Astrocyte of the cerebellum (primary cell): ENCODE measurements around the gene C21orf91.
"Not testable (repeated sequence)": the region's sequence is repeated elsewhere in the genome, so short reads cannot be mapped to it uniquely, and the experiment has no call there.

Source experiments
- DNase-seq: peaks from one replicate; pipeline ENCODE4 v3.0.0-alpha.2; 2011; ENCODE audit warnings: low read depth
- H3K4me3 ChIP-seq: 2 replicates; pipeline ENCODE4 v1.5.1; 2011; ENCODE audit warnings: mild to moderate bottlenecking, low read depth, low read length, moderate library complexity
- CTCF ChIP-seq: IDR thresholded peaks from 2 replicates; pipeline ENCODE4 v1.5.1; 2012; ENCODE audit warnings: low read length, low read depth, moderate library complexity, mild to moderate bottlenecking; ENCODE audit errors: missing control alignments
- in situ Hi-C: cut with HindIII; loops from 2 replicates; pipeline ENCODE4 v1.10.0; 2017; ENCODE audit warnings: low sequenced_read_pairs

The C21orf91 gene

GRCh38 chr21:17775431-17776126 lies 43.6 kb downstream of the C21orf91 start:
- no peak for TF ChIP-seq CTCF
- DNase-seq = no peak
- in situ Hi-C loops = no loop called here
- no peak overlapping the region for H3K4me3 ChIP-seq

- H3K4me3 ChIP-seq, DNase-seq, in situ Hi-C loops: not testable (repeated sequence)
These were observed 44.1 kb downstream of the C21orf91 start for GRCh38 chr21:17775021-17775420.

GRCh38 chr21:17769447-17769845 lies 49.7 kb downstream of the C21orf91 start:
- no peak for TF ChIP-seq CTCF
- H3K4me3 ChIP-seq = no peak overlapping the region
- in situ Hi-C loops = no loop called here
- DNase-seq = no peak

DNA sequence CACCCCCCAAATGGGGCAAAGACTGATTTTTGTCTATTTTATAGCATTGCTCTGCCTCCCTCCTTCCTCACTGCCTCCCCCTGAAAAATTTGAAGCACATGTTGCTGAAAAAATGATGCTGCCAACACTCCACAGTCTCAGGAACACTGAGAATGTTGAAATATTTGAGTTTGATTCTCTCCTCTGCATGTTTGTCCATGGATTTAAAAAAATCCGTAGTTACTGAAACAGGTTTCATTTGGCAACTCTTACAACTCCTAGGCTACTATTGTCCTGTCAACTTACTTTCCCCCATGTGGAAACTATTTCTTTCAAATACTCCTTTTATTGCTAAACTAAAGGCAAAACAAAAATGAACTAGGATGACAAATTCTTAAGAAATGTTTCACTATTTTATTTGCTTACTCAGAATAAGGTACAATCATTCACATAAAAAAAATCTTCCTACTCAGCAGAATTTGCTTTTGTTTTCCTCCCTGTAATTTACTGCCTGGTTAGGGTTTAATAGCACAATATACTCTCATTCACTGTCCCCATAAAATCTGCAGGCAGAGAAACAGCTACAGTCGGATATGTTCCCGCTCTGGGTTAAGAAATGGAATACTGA lies 50.2 kb downstream of the C21orf91 start:
- H3K4me3 ChIP-seq = no peak overlapping the region
- in situ Hi-C loops = no loop called here
- no peak for DNase-seq
- no peak for TF ChIP-seq CTCF

GRCh38 chr21:17765207-17765606 lies 53.9 kb downstream of the C21orf91 start:
- no peak for TF ChIP-seq CTCF
- no peak overlapping the region for H3K4me3 ChIP-seq
- in situ Hi-C loops = no loop called here
- DNase-seq = no peak

DNA sequence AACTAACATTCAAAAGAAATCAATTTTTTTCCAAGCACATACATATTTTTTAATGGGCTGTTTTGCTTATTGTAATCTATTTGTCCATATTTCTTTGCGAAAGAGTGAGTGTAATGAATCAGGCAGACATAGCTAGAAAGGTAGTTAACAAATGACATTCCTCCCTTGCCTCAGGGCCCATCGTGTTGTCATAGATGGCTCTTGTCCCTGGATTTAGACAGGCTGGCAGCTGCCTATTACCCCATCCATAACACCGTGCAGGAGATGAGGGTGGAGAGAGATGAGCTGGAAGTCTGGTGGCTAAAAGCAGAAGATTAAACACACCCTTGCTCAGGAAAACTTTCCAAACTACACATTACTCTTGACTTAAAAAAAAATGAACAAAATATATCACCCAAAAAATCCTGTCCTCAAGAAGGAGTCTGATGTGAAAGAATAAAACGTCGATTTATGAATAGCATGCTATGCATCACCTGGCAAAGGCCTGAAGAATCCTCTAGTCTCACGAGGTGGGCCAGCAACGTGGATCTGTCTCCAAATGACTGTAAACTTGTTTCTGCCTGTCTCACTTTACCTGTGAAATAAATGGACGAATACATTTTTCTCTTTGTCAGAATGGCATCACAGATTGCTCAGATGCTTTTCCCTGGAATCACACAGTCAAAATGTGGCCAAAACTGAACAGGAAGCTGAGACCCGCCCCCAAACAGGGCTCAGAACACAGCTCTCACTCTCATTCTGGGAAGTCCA lies 55.7 kb downstream of the C21orf91 start:
- DNase-seq = no peak
- no peak for TF ChIP-seq CTCF
- no peak overlapping the region for H3K4me3 ChIP-seq
- in situ Hi-C loops = no loop called here
